Neutrophil (primary cell): Measurements from ENCODE around the gene ARCN1.

Experiments used
- H3K27ac ChIP-seq: fragments of 200-600 bp; sonication (generic); 2 replicates; pipeline ENCODE4 v1.5.1; 2016; ENCODE audit warnings: mild to moderate bottlenecking, moderate library complexity
- H3K27me3 ChIP-seq: fragments of 200-600 bp; sonication (generic); 2 replicates; pipeline ENCODE4 v1.6.0; 2016; ENCODE audit warnings: mild to moderate bottlenecking
- H3K36me3 ChIP-seq: fragments of 200-600 bp; sonication (generic); 2 replicates; pipeline ENCODE4 v1.5.1; 2017
- H3K4me1 ChIP-seq, 2 experiments: fragments of 200-600 bp in 1 of 2; sonication (generic) in 1 of 2; 1 replicate in 1 of 2; 2 replicates in 1 of 2; pipeline versions ENCODE4 v1.5.1 to v1.6.1; 2013 to 2016; ENCODE audit warnings: low read depth in 1 of 2, low read length in 1 of 2, mild to moderate bottlenecking in 1 of 2, moderate library complexity in 1 of 2; ENCODE audit not compliant: control insufficient read depth in 1 of 2, insufficient read depth in 1 of 2
- H3K4me3 ChIP-seq, 2 experiments: fragments of 200-600 bp in 1 of 2; sonication (generic) in 1 of 2; 1 replicate in 1 of 2; 2 replicates in 1 of 2; pipeline ENCODE4 v1.5.1; 2013 to 2016; ENCODE audit warnings: low read depth in 1 of 2, low read length in 1 of 2, mild to moderate bottlenecking in 1 of 2, moderate library complexity in 1 of 2
- H3K9me3 ChIP-seq: fragments of 200-600 bp; sonication (generic); 2 replicates; pipeline ENCODE4 v1.5.1; 2016
- TF ChIP-seq, protein P1 (sequence below): fragments of 200-600 bp; sonication (generic); IDR thresholded peaks from 2 replicates; pipeline ENCODE4 v1.5.1; 2016; ENCODE audit warnings: antibody characterized with exemption

Gene ARCN1

DNA sequence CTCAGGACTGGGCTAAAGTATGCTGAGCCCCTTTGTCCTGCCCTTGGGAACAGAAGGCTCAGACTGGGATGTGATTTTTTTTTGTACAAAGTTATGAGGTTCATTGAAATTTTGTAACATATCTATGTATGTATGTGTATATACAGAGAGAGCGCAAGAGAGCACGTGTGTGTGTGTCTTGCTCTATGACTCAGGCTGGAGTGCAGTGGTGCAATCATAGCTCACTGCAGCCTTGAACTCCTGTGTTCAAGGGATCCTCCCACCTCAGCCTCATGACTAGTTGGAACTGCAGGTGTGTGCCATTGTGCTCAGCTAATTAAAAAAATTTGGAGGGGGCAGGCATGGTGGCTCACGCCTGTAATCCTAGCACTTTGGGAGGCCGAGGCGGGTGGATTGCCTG is 35.5 kb upstream of the ARCN1 start:
- TF ChIP-seq, protein P1, sequence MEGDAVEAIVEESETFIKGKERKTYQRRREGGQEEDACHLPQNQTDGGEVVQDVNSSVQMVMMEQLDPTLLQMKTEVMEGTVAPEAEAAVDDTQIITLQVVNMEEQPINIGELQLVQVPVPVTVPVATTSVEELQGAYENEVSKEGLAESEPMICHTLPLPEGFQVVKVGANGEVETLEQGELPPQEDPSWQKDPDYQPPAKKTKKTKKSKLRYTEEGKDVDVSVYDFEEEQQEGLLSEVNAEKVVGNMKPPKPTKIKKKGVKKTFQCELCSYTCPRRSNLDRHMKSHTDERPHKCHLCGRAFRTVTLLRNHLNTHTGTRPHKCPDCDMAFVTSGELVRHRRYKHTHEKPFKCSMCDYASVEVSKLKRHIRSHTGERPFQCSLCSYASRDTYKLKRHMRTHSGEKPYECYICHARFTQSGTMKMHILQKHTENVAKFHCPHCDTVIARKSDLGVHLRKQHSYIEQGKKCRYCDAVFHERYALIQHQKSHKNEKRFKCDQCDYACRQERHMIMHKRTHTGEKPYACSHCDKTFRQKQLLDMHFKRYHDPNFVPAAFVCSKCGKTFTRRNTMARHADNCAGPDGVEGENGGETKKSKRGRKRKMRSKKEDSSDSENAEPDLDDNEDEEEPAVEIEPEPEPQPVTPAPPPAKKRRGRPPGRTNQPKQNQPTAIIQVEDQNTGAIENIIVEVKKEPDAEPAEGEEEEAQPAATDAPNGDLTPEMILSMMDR: no peak
- Histone ChIP-seq H3K27ac (no peak overlapping the region), H3K36me3 (no peaks in the 10 kb centered on the region)

GRCh38 chr11:118537409-118537980 is 34.7 kb upstream of the ARCN1 start:
- H3K4me1 ChIP-seq: no peaks in the 10 kb centered on the region
- H3K4me3 ChIP-seq: no peak overlapping the region
- H3K36me3 ChIP-seq: no peaks in the 10 kb centered on the region
- TF ChIP-seq, protein P1: no peak
- H3K27me3 ChIP-seq: no peaks in the 10 kb centered on the region
- no peaks in the 10 kb centered on the region for H3K9me3 ChIP-seq
- H3K27ac ChIP-seq: no peak overlapping the region

More for the DNA sequence above, 35.5 kb upstream of the ARCN1 start:
- Histone ChIP-seq H3K4me1 (no peaks in the 10 kb centered on the region), H3K9me3 (no peaks in the 10 kb centered on the region), H3K4me3 (no peak overlapping the region), H3K27me3 (peaks cover 5% of the 10 kb centered on the region)

DNA sequence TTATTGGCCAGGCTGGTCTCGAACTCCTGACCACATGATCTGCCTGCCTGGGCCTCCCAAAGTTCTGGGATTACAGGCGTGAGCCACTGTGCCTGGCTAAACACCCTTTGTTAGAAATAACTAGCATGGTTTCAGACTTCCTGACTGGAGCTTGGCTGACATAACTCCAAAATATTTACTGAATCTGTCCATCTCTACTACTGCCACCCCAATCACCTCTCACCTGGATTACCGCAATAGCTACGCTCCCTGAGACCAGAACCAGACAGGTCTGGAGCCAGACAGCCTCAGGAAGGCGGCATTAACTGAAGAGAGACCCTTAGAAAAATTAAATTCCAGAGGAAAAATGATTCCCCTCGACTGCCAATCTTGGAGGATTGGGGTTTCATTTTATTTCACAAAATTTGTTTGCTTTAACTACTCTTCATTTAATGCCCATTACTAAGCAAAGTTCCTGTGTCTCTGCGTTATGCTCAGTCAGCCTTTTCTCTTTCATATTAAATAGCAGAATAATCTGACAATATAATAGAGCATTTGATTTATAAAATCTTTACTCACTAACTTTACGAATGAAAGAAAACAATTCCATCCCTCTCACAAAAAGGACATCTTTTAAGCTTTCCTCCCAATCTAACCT is 28.1 kb upstream of the ARCN1 start:
- no peak overlapping the region for H3K27ac ChIP-seq
- no peak overlapping the region for H3K4me3 ChIP-seq
- peaks cover 17% of the 10 kb centered on the region for H3K36me3 ChIP-seq
- TF ChIP-seq, protein P1: no peak
- no peaks in the 10 kb centered on the region for H3K9me3 ChIP-seq
- H3K27me3 ChIP-seq: no peaks in the 10 kb centered on the region
- H3K4me1 ChIP-seq: no peaks in the 10 kb centered on the region

GRCh38 chr11:118544647-118545010 is 27.6 kb upstream of the ARCN1 start:
- Histone ChIP-seq H3K36me3 (peaks cover 17% of the 10 kb centered on the region), H3K27me3 (no peaks in the 10 kb centered on the region), H3K4me1 (no peaks in the 10 kb centered on the region), H3K9me3 (no peaks in the 10 kb centered on the region), H3K4me3 (no peak overlapping the region), H3K27ac (no peak overlapping the region)
- TF ChIP-seq, protein P1: no peak

GRCh38 chr11:118545533-118545932 is 26.7 kb upstream of the ARCN1 start:
- Histone ChIP-seq H3K9me3 (no peaks in the 10 kb centered on the region), H3K4me1 (no peaks in the 10 kb centered on the region)

More at GRCh38 chr11:118545533-118545932, 26.7 kb upstream of the ARCN1 start:
- no peaks in the 10 kb centered on the region for H3K27me3 ChIP-seq
- H3K4me3 ChIP-seq: no peak overlapping the region
- no peak overlapping the region for H3K27ac ChIP-seq
- TF ChIP-seq, protein P1: no peak
- H3K36me3 ChIP-seq: peaks cover 17% of the 10 kb centered on the region
